Measurements from ENCODE around the gene C19orf53. TPM values are rescaled to one million over a fixed set of nuclear protein-coding genes. Genes with fewer than 3 reads are reported as not detected.

Gene C19orf53
- total RNA-seq, 1 experiment from 2014 or later = 115 TPM

GRCh38 chr19:13783565-13784500 is 9.6 kb downstream of the C19orf53 start (continued):
- no peak for TF ChIP-seq TCF7L2 (IDR thresholded peaks at IDR 0.05; ENCODE audit: borderline replicate concordance, extremely low read depth, insufficient read depth, insufficient read length)

GRCh38 chr19:13784731-13785452 is 10.6 kb downstream of the C19orf53 start:
- peak; percentile 39 for DNase-seq (ENCODE audit: low read depth, low spot score)

More at GRCh38 chr19:13784731-13785452, 10.6 kb downstream of the C19orf53 start:
- Histone ChIP-seq H3K27me3 (ENCODE audit: insufficient read depth, low read length) (no peaks in the 10 kb centered on the region), H3K36me3 (ENCODE audit: control insufficient read depth in 1 of 2, insufficient read depth in 2 of 2, low read length in 2 of 2) (no peaks in the 10 kb centered on the region), H4K20me1 (ENCODE audit: insufficient read depth) (no peaks in the 10 kb centered on the region), H3K79me2 (ENCODE audit: insufficient read depth, low read length) (no peaks in the 10 kb centered on the region), H3K9ac (ENCODE audit: low read length) (peak overlapping the region; percentile 15; the same call in 1 of the 2 replicates), H2AFZ (ENCODE audit: low read depth, low read length, poor library complexity, severe bottlenecking) (no peak overlapping the region), H3K9me2 (ENCODE audit: insufficient read depth) (no peaks in the 10 kb centered on the region), H3K4me2 (ENCODE audit: low read length) (peak overlapping the region; percentile 44), H3K9me3 (ENCODE audit: control insufficient read depth in 1 of 2, insufficient read depth in 1 of 2, low read depth in 1 of 2, low read length in 2 of 2) (no peaks in the 10 kb centered on the region), H3K27ac (ENCODE audit: low read depth, low read length) (peak overlapping the region; percentile 41), H3K4me3 (replicated peaks in 1 of 2; ENCODE audit: low read depth in 1 of 2, low read length in 2 of 2) (no peak overlapping the region), H3K4me1 (ENCODE audit: control insufficient read depth in 1 of 2, insufficient read depth in 2 of 2, low read length in 2 of 2) (peaks cover 35 to 58% of the 10 kb centered on the region in 2 experiments)
- ChIA-PET CTCF (interaction anchor here (0.7 to 2.9 kb wide), 7 partner anchors 9 to 96 kb away, joined by 3 to 33 read pairs (median 4); partner anchors contain the start of genes C19orf53 and ZSWIM4), RAD21 (ENCODE audit: low non-redundant PET in 1 of 2, low total read pairs in 2 of 2, uncharacterized antibody in 2 of 2, unreplicated experiment in 2 of 2) (interaction anchor here (0.8 to 1.3 kb wide), 4 partner anchors 49 to 78 kb away, joined by 3 to 9 read pairs (median 6); no protein-coding TSS in a partner anchor), POLR2A (interaction anchor here (0.7 to 2.6 kb wide), 2 partner anchors 68 to 74 kb away, joined by 3 to 11 read pairs; no protein-coding TSS in a partner anchor)
- BruUV-seq (replicated peaks) = no TSS peak
- TF ChIP-seq CBX3 (IDR thresholded peaks at IDR 0.05; ENCODE audit: low read depth) (0 out of 2 replicates have a peak, but pooled peaks have one; percentile 36), RAD21 (IDR thresholded peaks at IDR 0.05; ENCODE audit: low read depth) (peak; percentile 96), EZH2 (IDR thresholded peaks at IDR 0.05) (no peak), SRF (IDR thresholded peaks at IDR 0.05; ENCODE audit: low read depth) (no peak), CTCF (IDR thresholded peaks at IDR 0.05 in 2 of 3, conservative IDR thresholded peaks at IDR 0.05 in 1 of 3; ENCODE audit: borderline replicate concordance in 1 of 3, insufficient read depth in 1 of 3, low read depth in 2 of 3, low read length in 2 of 3) (peak; percentile 72 to 87 (median 76)), SIN3A (IDR thresholded peaks at IDR 0.05; ENCODE audit: low read depth) (no peak)
- ATAC-seq = peak; percentile 83
- intact Hi-C loops (cut with micrococcal nuclease) = loop anchor here (1.0 to 10.0 kb wide), 2 partner anchors 77 to 290 kb away; partner anchors contain the start of gene MISP3

Data from HCT116 (cell line).